Adrenal gland (tissue), 12 donors: Measurements from ENCODE around the gene ATF5. TPM values are rescaled to one million over a fixed set of nuclear protein-coding genes. Genes with fewer than 3 reads are reported as not detected.
"Not testable (repeated sequence)": the region's sequence is repeated elsewhere in the genome, so short reads cannot be mapped to it uniquely, and the experiment has no call there.

Source experiments
- DNase-seq, 7 donors: peaks; one replicate each; pipeline ENCODE4 v3.0.0-alpha.2; 2019 to 2020
- H3K27ac ChIP-seq, 5 donors: fragments of 200-600 bp; sonication (generic) in 4 of 5; 1 replicate in 3 of 5; 2 replicates in 2 of 5; pipeline versions ENCODE4 v1.5.1 to v1.8.0; 2016 to 2020; ENCODE audit warnings: mild to moderate bottlenecking in 1 of 5
- H3K27me3 ChIP-seq: fragments of 200-600 bp; 2 replicates; pipeline ENCODE4 v1.8.0; 2021
- H3K36me3 ChIP-seq, 2 donors: fragments of 200-600 bp; replicated peaks in 1 of 2; 1 replicate in 1 of 2; 2 replicates in 1 of 2; pipeline versions ENCODE4 v1.5.1 to v1.8.0; 2018 to 2022
- H3K4me1 ChIP-seq, 2 donors: fragments of 200-600 bp; replicated peaks in 1 of 2; 1 replicate in 1 of 2; 2 replicates in 1 of 2; pipeline versions ENCODE4 v1.5.1 to v1.8.0; 2018 to 2021
- H3K4me3 ChIP-seq, 4 donors: fragments of 200-600 bp; sonication (generic) in 3 of 4; one replicate each; pipeline ENCODE4 v1.5.1; 2016 to 2018
- H3K9me3 ChIP-seq, 3 donors: fragments of 200-600 bp; sonication (generic) in 1 of 3; replicated peaks in 1 of 3; 1 replicate in 2 of 3; 2 replicates in 1 of 3; pipeline versions ENCODE4 v1.5.1 to v1.8.0; 2016 to 2021
- CTCF ChIP-seq, 6 experiments: fragments of 450-650 bp in 4 of 6; fragments of 200-600 bp in 2 of 6; sonication (generic) in 1 of 6; IDR thresholded peaks; 1 replicate in 5 of 6; 2 replicates in 1 of 6; pipeline versions ENCODE4 v1.5.1 to v1.8.0; 2016 to 2021; ENCODE audit warnings: antibody characterized with exemption in 6 of 6, mild to moderate bottlenecking in 2 of 6, moderate library complexity in 1 of 6
- POLR2A ChIP-seq, 2 donors: fragments of 450-650 bp; IDR thresholded peaks; one replicate each; pipeline ENCODE4 v1.6.1; 2017; ENCODE audit warnings: antibody characterized with exemption in 2 of 2, mild to moderate bottlenecking in 2 of 2, moderate library complexity in 1 of 2
- WGBS, 4 donors: extraction: QIAGEN DNeasy Blood & Tissue Kit in 2 of 4; methylation state at CpG; one replicate each; pipeline versions ENCODE4 v1.1.5 to v1.1.7; 2013 to 2017; 5-methylcytosine and 5-hydroxymethylcytosine counted together
- intact Hi-C, 2 donors: fragments of 100-400 bp; cut with DNase I; formaldehyde crosslinking; loops; one replicate each; pipeline versions ENCODE4 v1.14.1 to v1.15.0; 2022 to 2023
- polyA plus RNA-seq, 3 donors: library from polyadenylated mRNA; stranded (reverse); fragments of 200-250 nt in 2 of 3; fragments of 350-450 nt in 1 of 3; fragmentation: Illumina TruSeq in 1 of 3; extraction: RNeasy Lipid Tissue Mini Kit (QIAGEN cat#74804) in 1 of 3; gene quantifications; one replicate each; pipeline ENCODE4 v1.2.3, GENCODE V29; 2013 to 2014
- total RNA-seq, 9 donors: library from RNA; depleted of rRNA in 4 of 9; stranded (reverse); fragments of >200 nt in 4 of 9; fragments of 120-200 nt in 1 of 9; fragmentation: NEBNext Ultra II Directional in 1 of 9; extraction: Animal tissue kit (Norgen Biotek cat#: 25700) in 1 of 9; gene quantifications; one replicate each; pipeline versions ENCODE4 v1.1.0 to v1.2.4, GENCODE V29; 2013 to 2023
- donor health status: healthy with polysubstance abuse.
- donor health status: Bipolar disorder and iron deficiency.
- donor health status: DM: yes; HTN: yes; CAD: no.
- donor health status: DM: no; HTN: no; CAD: no.
- donor health status: DM: no; HTN: no; CAD: no.
- donor health status: DM: yes; HTN: yes; CAD: no.

The ATF5 gene
- total and polyA plus RNA-seq, 12 donors = 14.3 to 114 (median 62.2) TPM

GRCh38 chr19:49968279-49968922 lies 39.4 kb downstream of the ATF5 start:
- no peak for TF ChIP-seq POLR2A (IDR thresholded peaks at IDR 0.05)
- no peak for TF ChIP-seq CTCF (IDR thresholded peaks at IDR 0.05)
- Histone ChIP-seq H3K27ac (peak overlapping the region in 1 of 5 donors; percentile 31), H3K4me3 (no peak overlapping the region), H3K9me3 (no peaks in the 10 kb centered on the region), H3K36me3 (no peaks in the 10 kb centered on the region), H3K4me1 (peaks cover 7 to 9% of the 10 kb centered on the region in 2 donors), H3K27me3 (no peaks in the 10 kb centered on the region)
- 46 to 74% (median 66%) methylated on average over 5 of the region's 5 CpGs for WGBS, 4 donors
- intact Hi-C loops = no loop called here
- peak in 3 of 7 donors; percentile 18 to 32 (median 31) for DNase-seq

- H3K9me3 ChIP-seq, H3K36me3 ChIP-seq, H3K4me3 ChIP-seq, intact Hi-C loops, H3K4me1 ChIP-seq, H3K27me3 ChIP-seq: not testable (repeated sequence)
- DNase-seq = peak in 2 of 7 donors; percentile 30 to 37
- peak overlapping the region in 1 of 5 donors; percentile 31 for H3K27ac ChIP-seq
- WGBS, 4 donors = 50 to 52% methylated on average over 4 of the region's 9 CpGs; no CpG with 5 or more reads in 2 of the 4 donors
Measured at GRCh38 chr19:49969355-49969754, 40.4 kb downstream of the ATF5 start.

GRCh38 chr19:49971991-49972411 lies 43.0 kb downstream of the ATF5 start:
- no peaks in the 10 kb centered on the region for H3K27me3 ChIP-seq
- H3K36me3 ChIP-seq = no peaks in the 10 kb centered on the region
- DNase-seq = peak; percentile 56 to 74 (median 67)
- no peak overlapping the region for H3K4me3 ChIP-seq
- no peaks in the 10 kb centered on the region for H3K9me3 ChIP-seq
- H3K27ac ChIP-seq = no peak overlapping the region
- 37 to 43% (median 40%) methylated on average over 7 to 12 of the region's 12 CpGs; no CpG with 5 or more reads in 1 of the 4 donors for WGBS, 4 donors
- H3K4me1 ChIP-seq = peaks cover 7 to 9% of the 10 kb centered on the region in 2 donors
- TF ChIP-seq POLR2A (IDR thresholded peaks at IDR 0.05) = no peak
- TF ChIP-seq CTCF (IDR thresholded peaks at IDR 0.05) = peak in 2 of 6 experiments; percentile 13 to 22
- intact Hi-C loops = no loop called here

- no peaks in the 10 kb centered on the region for H3K36me3 ChIP-seq
- DNase-seq = no peak
- peaks cover 7 to 9% of the 10 kb centered on the region in 2 donors for H3K4me1 ChIP-seq
- H3K4me3 ChIP-seq = no peak overlapping the region
- H3K9me3 ChIP-seq = no peaks in the 10 kb centered on the region
- no peak overlapping the region for H3K27ac ChIP-seq
- H3K27me3 ChIP-seq = no peaks in the 10 kb centered on the region
- TF ChIP-seq POLR2A (IDR thresholded peaks at IDR 0.05) = no peak
- TF ChIP-seq CTCF (IDR thresholded peaks at IDR 0.05) = no peak
- intact Hi-C loops = no loop called here
- 79 to 93% (median 83%) methylated on average over 3 to 6 of the region's 6 CpGs for WGBS, 4 donors
Measured at GRCh38 chr19:49972841-49973240, 43.8 kb downstream of the ATF5 start.

- no peak overlapping the region for H3K4me3 ChIP-seq
- intact Hi-C loops = no loop called here
- no peaks in the 10 kb centered on the region for H3K27me3 ChIP-seq
- 75 to 87% (median 83%) methylated on average over 18 of the region's 18 CpGs for WGBS, 4 donors
- H3K4me1 ChIP-seq = peaks cover 7 to 13% of the 10 kb centered on the region in 2 donors
- no peaks in the 10 kb centered on the region for H3K36me3 ChIP-seq
- TF ChIP-seq CTCF (IDR thresholded peaks at IDR 0.05) (no peak), POLR2A (IDR thresholded peaks at IDR 0.05) (no peak)
- H3K9me3 ChIP-seq = no peaks in the 10 kb centered on the region
- no peak overlapping the region for H3K27ac ChIP-seq
- peak in 2 of 7 donors; percentile 33 for DNase-seq
Measured at GRCh38 chr19:49973987-49974386, 45.0 kb downstream of the ATF5 start.
